Esophagus muscularis mucosa (tissue), 4 donors: ENCODE measurements around the gene KRTAP2-1. TPM values are rescaled to one million over a fixed set of nuclear protein-coding genes. Genes with fewer than 3 reads are reported as not detected.
"Not testable (repeated sequence)": the region's sequence is repeated elsewhere in the genome, so short reads cannot be mapped to it uniquely, and the experiment has no call there.

Source experiments
- DNase-seq: peaks from one replicate; pipeline ENCODE4 v3.0.0-alpha.2; 2017; ENCODE audit errors: extremely low spot score
- H3K27ac ChIP-seq, 4 donors: fragments of 200-600 bp; sonication (generic); replicated peaks in 1 of 4; 1 replicate in 3 of 4; 2 replicates in 1 of 4; pipeline ENCODE4 v1.5.1; 2016 to 2019; ENCODE audit warnings: mild to moderate bottlenecking in 1 of 4
- H3K27me3 ChIP-seq, 4 donors: fragments of 200-600 bp; sonication (generic); one replicate each; pipeline versions ENCODE4 v1.5.1 to v1.6.0; 2016 to 2019
- H3K36me3 ChIP-seq, 4 donors: fragments of 200-600 bp; sonication (generic); one replicate each; pipeline ENCODE4 v1.5.1; 2016 to 2019
- H3K4me1 ChIP-seq, 4 donors: fragments of 200-600 bp; sonication (generic); one replicate each; pipeline ENCODE4 v1.5.1; 2016 to 2019
- H3K4me3 ChIP-seq, 4 donors: fragments of 200-600 bp; sonication (generic); 1 replicate in 2 of 4; 2 replicates in 2 of 4; pipeline ENCODE4 v1.5.1; 2016 to 2019; ENCODE audit warnings: mild to moderate bottlenecking in 4 of 4, moderate library complexity in 1 of 4
- H3K9me3 ChIP-seq, 4 donors: fragments of 200-600 bp; sonication (generic); 1 replicate in 3 of 4; 2 replicates in 1 of 4; pipeline ENCODE4 v1.5.1; 2016 to 2019
- CTCF ChIP-seq, 3 experiments: fragments of 200-600 bp in 2 of 3; fragments of 450-650 bp in 1 of 3; sonication (generic) in 2 of 3; IDR thresholded peaks; one replicate each; pipeline ENCODE4 v1.5.1; 2017 to 2019; ENCODE audit warnings: antibody characterized with exemption in 3 of 3, mild to moderate bottlenecking in 2 of 3, moderate library complexity in 1 of 3
- EP300 ChIP-seq: sonication (generic); formaldehyde crosslinking; IDR thresholded peaks from one replicate; pipeline ENCODE4 v1.6.1; 2017; ENCODE audit warnings: antibody characterized with exemption
- POLR2A ChIP-seq: fragments of 450-650 bp; IDR thresholded peaks from one replicate; pipeline ENCODE4 v1.6.1; 2017; ENCODE audit warnings: antibody characterized with exemption, moderate library complexity, mild to moderate bottlenecking, low read depth
- POLR2AphosphoS5 ChIP-seq, 2 donors: sonication (generic); formaldehyde crosslinking; IDR thresholded peaks; one replicate each; pipeline ENCODE4 v1.6.1; 2017; ENCODE audit warnings: antibody characterized with exemption in 2 of 2
- WGBS: methylation state at CpG from one replicate; pipeline ENCODE4 v1.1.5; 2018; 5-methylcytosine and 5-hydroxymethylcytosine counted together
- intact Hi-C: fragments of 100-400 bp; cut with DNase I; formaldehyde crosslinking; loops from one replicate; pipeline ENCODE4 v1.15.1; 2023
- small RNA-seq, 3 donors: library from RNA; depleted of rRNA; stranded (forward); fragments of <200 nt; gene quantifications; one replicate each; pipeline ENCODE3, GENCODE V24; 2016
- total RNA-seq, 4 donors: library from RNA; depleted of rRNA; stranded (reverse); fragments of >200 nt; gene quantifications; one replicate each; pipeline versions ENCODE4 v1.1.0 to v1.2.1, GENCODE V29; 2016

The KRTAP2-1 gene
- total RNA-seq, 4 donors from 2014 or later, result not detected

- Histone ChIP-seq H3K36me3 (no peaks in the 10 kb centered on the region), H3K4me1 (no peaks in the 10 kb centered on the region), H3K27me3 (peaks cover 0 to 12% (median 0%) of the 10 kb centered on the region in 4 donors), H3K27ac (no peak overlapping the region), H3K4me3 (no peak overlapping the region), H3K9me3 (no peaks in the 10 kb centered on the region)
- DNase-seq, result no peak
- TF ChIP-seq EP300 (no peak), POLR2AphosphoS5 (IDR thresholded peaks at IDR 0.05) (no peak), CTCF (IDR thresholded peaks at IDR 0.05) (no peak), POLR2A (no peak)
- intact Hi-C loops, result no loop called here
- WGBS, result 85% methylated on average over 4 of the region's 4 CpGs
Observed at GRCh38 chr17:41001795-41002194, 45.3 kb downstream of the KRTAP2-1 start.

- H3K27me3 ChIP-seq, result peaks cover 0 to 12% (median 0%) of the 10 kb centered on the region in 4 donors
- H3K36me3 ChIP-seq, intact Hi-C loops, DNase-seq, H3K9me3 ChIP-seq, H3K27ac ChIP-seq, H3K4me1 ChIP-seq, H3K4me3 ChIP-seq: not testable (repeated sequence)
- 90% methylated on average over 4 of the region's 6 CpGs for WGBS
Observed at GRCh38 chr17:40999563-40999962, 47.6 kb downstream of the KRTAP2-1 start, which contains the start of gene KRTAP3-2. KRTAP3-2 (minus strand) TSS chr17:40999906; CDS start chr17:40999853, 53 bp downstream.

GRCh38 chr17:40997361-40997760 lies 49.8 kb downstream of the KRTAP2-1 start:
- intact Hi-C loops, result no loop called here
- Histone ChIP-seq H3K4me3 (no peak overlapping the region), H3K27me3 (peaks cover 0 to 12% (median 0%) of the 10 kb centered on the region in 4 donors), H3K27ac (no peak overlapping the region), H3K36me3 (no peaks in the 10 kb centered on the region), H3K9me3 (no peaks in the 10 kb centered on the region), H3K4me1 (no peaks in the 10 kb centered on the region)
- TF ChIP-seq POLR2AphosphoS5 (IDR thresholded peaks at IDR 0.05) (no peak), EP300 (no peak), CTCF (IDR thresholded peaks at IDR 0.05) (no peak), POLR2A (no peak)
- no peak for DNase-seq
- 64% methylated on average over 2 of the region's 2 CpGs for WGBS

GRCh38 chr17:40996829-40997228 lies 50.3 kb downstream of the KRTAP2-1 start:
- no peak for TF ChIP-seq POLR2A
- TF ChIP-seq POLR2AphosphoS5 (IDR thresholded peaks at IDR 0.05), result no peak
- TF ChIP-seq CTCF (IDR thresholded peaks at IDR 0.05), result no peak
- TF ChIP-seq EP300, result no peak
- no peak for DNase-seq
- 56% methylated on average over 4 of the region's 4 CpGs for WGBS
- Histone ChIP-seq H3K4me1 (no peaks in the 10 kb centered on the region), H3K27me3 (peaks cover 0 to 12% (median 0%) of the 10 kb centered on the region in 4 donors), H3K4me3 (no peak overlapping the region), H3K9me3 (no peaks in the 10 kb centered on the region), H3K27ac (no peak overlapping the region), H3K36me3 (no peaks in the 10 kb centered on the region)
- intact Hi-C loops, result no loop called here

Small RNAs within 50 kb of the gene (small RNA-seq; reads per million reads assigned to genes)
- gene KRTAP3-4P, result 0 reads per million in 3 donors

Other genes with a start within 250 kb of the KRTAP2-1 start
- not detected for gene KRT28, start 247.4 kb downstream of the KRTAP2-1 start, total RNA-seq
- 10 to 100 TPM in 3 of 4 donors, 1 to 10 TPM in 1; 9.9 to 15.7 (median 10.7) TPM for gene KRT10, start 224.7 kb downstream of the KRTAP2-1 start, total RNA-seq
- gene KRT12, start 180.1 kb downstream of the KRTAP2-1 start, total RNA-seq, result not detected
- under 1 TPM in 1 of 4 donors, not detected in 3; 0.52 TPM for gene KRT20, start 162.1 kb downstream of the KRTAP2-1 start, total RNA-seq
- gene KRT23, start 109.7 kb downstream of the KRTAP2-1 start, total RNA-seq, result under 1 TPM in 1 of 4 donors, not detected in 3; 0.50 TPM
- gene KRT39, start 80.4 kb downstream of the KRTAP2-1 start, total RNA-seq, result not detected
- not detected for gene KRT40, start 63.0 kb downstream of the KRTAP2-1 start, total RNA-seq
- gene KRTAP3-3, start 53.2 kb downstream of the KRTAP2-1 start, total RNA-seq, result not detected
- not detected for gene KRTAP3-2, start 47.4 kb downstream of the KRTAP2-1 start, total RNA-seq
- gene KRTAP3-1, start 38.2 kb downstream of the KRTAP2-1 start, total RNA-seq, result not detected
- not detected for gene KRTAP1-5, start 20.1 kb downstream of the KRTAP2-1 start, total RNA-seq
- gene KRTAP1-4, start 17.1 kb downstream of the KRTAP2-1 start, total RNA-seq, result not detected
- not detected for gene KRTAP1-3, start 12.4 kb downstream of the KRTAP2-1 start, total RNA-seq
- not detected for gene KRTAP1-1, start 5.9 kb downstream of the KRTAP2-1 start, total RNA-seq
- not detected for gene KRTAP2-2, start 7.9 kb upstream of the KRTAP2-1 start, total RNA-seq
- not detected for gene KRTAP2-3, start 12.8 kb upstream of the KRTAP2-1 start, total RNA-seq
- not detected for gene KRTAP2-4, start 18.6 kb upstream of the KRTAP2-1 start, total RNA-seq
- gene KRTAP4-7, start 36.8 kb upstream of the KRTAP2-1 start, total RNA-seq, result not detected
- gene KRTAP4-8, start 50.8 kb upstream of the KRTAP2-1 start, total RNA-seq, result not detected
- not detected for gene KRTAP4-16, start 54.9 kb upstream of the KRTAP2-1 start, total RNA-seq
- gene KRTAP4-9, start 58.1 kb upstream of the KRTAP2-1 start, total RNA-seq, result not detected
- gene KRTAP4-11, start 71.1 kb upstream of the KRTAP2-1 start, total RNA-seq, result not detected
- gene KRTAP4-12, start 76.9 kb upstream of the KRTAP2-1 start, total RNA-seq, result not detected
- gene KRTAP4-6, start 93.2 kb upstream of the KRTAP2-1 start, total RNA-seq, result not detected
- not detected for gene KRTAP4-5, start 102.5 kb upstream of the KRTAP2-1 start, total RNA-seq
- gene KRTAP4-4, start 113.4 kb upstream of the KRTAP2-1 start, total RNA-seq, result not detected
- gene KRTAP4-3, start 120.9 kb upstream of the KRTAP2-1 start, total RNA-seq, result not detected
- gene KRTAP4-2, start 130.9 kb upstream of the KRTAP2-1 start, total RNA-seq, result not detected
- gene KRTAP4-1, start 137.6 kb upstream of the KRTAP2-1 start, total RNA-seq, result not detected
- not detected for gene KRTAP9-1, start 142.6 kb upstream of the KRTAP2-1 start, total RNA-seq
- not detected for gene KRTAP9-2, start 179.3 kb upstream of the KRTAP2-1 start, total RNA-seq
- gene KRTAP9-3, start 185.1 kb upstream of the KRTAP2-1 start, total RNA-seq, result not detected
- not detected for gene KRTAP9-8, start 190.7 kb upstream of the KRTAP2-1 start, total RNA-seq
- gene KRTAP9-4, start 202.4 kb upstream of the KRTAP2-1 start, total RNA-seq, result not detected
- not detected for gene KRTAP9-9, start 208.1 kb upstream of the KRTAP2-1 start, total RNA-seq
- gene KRTAP9-6, start 218.1 kb upstream of the KRTAP2-1 start, total RNA-seq, result not detected
- not detected for gene KRTAP9-7, start 228.4 kb upstream of the KRTAP2-1 start, total RNA-seq